Eye (tissue), 1 donor: ENCODE measurements around the gene CARS1.

Experiments
- DNase-seq: peaks from one replicate; pipeline ENCODE4 v3.0.0-alpha.2; 2015

CARS1 gene

GRCh38 chr11:3037040-3037944, 19.9 kb downstream of the CARS1 start:
- peak; percentile 90 for DNase-seq

GRCh38 chr11:3036419-3036818, 20.8 kb downstream of the CARS1 start:
- DNase-seq, result no peak

- DNase-seq, result no peak
Observed at GRCh38 chr11:3035333-3035732, 21.9 kb downstream of the CARS1 start.

GRCh38 chr11:3030289-3031070, 26.7 kb downstream of the CARS1 start:
- no peak for DNase-seq

- DNase-seq, result no peak
Observed at GRCh38 chr11:3028813-3029212, 28.4 kb downstream of the CARS1 start.

- DNase-seq, result no peak
Observed at GRCh38 chr11:3026803-3027202, 30.4 kb downstream of the CARS1 start.

GRCh38 chr11:3022982-3023381, 34.2 kb downstream of the CARS1 start:
- no peak for DNase-seq

- no peak for DNase-seq
Observed at GRCh38 chr11:3022300-3022967, 34.8 kb downstream of the CARS1 start.

GRCh38 chr11:3021125-3021524, 36.1 kb downstream of the CARS1 start:
- peak; percentile 35 for DNase-seq

GRCh38 chr11:3020011-3020410, 37.2 kb downstream of the CARS1 start:
- DNase-seq, result no peak

- no peak for DNase-seq
Observed at GRCh38 chr11:3018596-3018995, 38.6 kb downstream of the CARS1 start.

GRCh38 chr11:3016861-3017260, 40.4 kb downstream of the CARS1 start:
- DNase-seq, result no peak

- DNase-seq, result no peak
Observed at GRCh38 chr11:3015796-3016195, 41.4 kb downstream of the CARS1 start.

- DNase-seq, result no peak
Observed at GRCh38 chr11:3014943-3015342, 42.3 kb downstream of the CARS1 start.

GRCh38 chr11:3014057-3014938, 42.9 kb downstream of the CARS1 start:
- DNase-seq, result no peak

GRCh38 chr11:3011891-3012885, 45.0 kb downstream of the CARS1 start:
- no peak for DNase-seq

GRCh38 chr11:3010521-3011275, 46.5 kb downstream of the CARS1 start:
- DNase-seq, result no peak

- no peak for DNase-seq
Observed at GRCh38 chr11:3010004-3010403, 47.2 kb downstream of the CARS1 start.

GRCh38 chr11:3009481-3009880, 47.7 kb downstream of the CARS1 start:
- DNase-seq, result no peak

GRCh38 chr11:3008746-3009336, 48.4 kb downstream of the CARS1 start:
- DNase-seq, result no peak
